PC-3 (cell line): Measurements from ENCODE around the gene CACNA1D. TPM values are rescaled to one million over a fixed set of nuclear protein-coding genes. Genes with fewer than 3 reads are reported as not detected.

Source experiments
- ATAC-seq: fragments of 200-7000 bp; cut with Tn5 transposase; 2 replicates; pipeline ENCODE4 v1.9.1; 2020; ENCODE audit warnings: mild to moderate bottlenecking, moderate library complexity
- BruUV-seq: library from RNA; stranded (reverse); fragments of 400-500 nt; replicated peaks from 2 replicates; lab custom pipeline; 2021; lab: Mats Ljungman, UMichigan
- CTCF ChIA-PET: fragments of 300-600 bp; sonication (Branson Sonifier 250); formaldehyde crosslinking; loops from one replicate; lab custom pipeline; 2022; ENCODE audit warnings: antibody characterized with exemption; lab: Charles Lee
- POLR2A ChIA-PET: fragments of 300-600 bp; sonication (Branson Sonifier 250); formaldehyde crosslinking; loops from one replicate; lab custom pipeline; 2022; ENCODE audit warnings: antibody characterized with exemption; ENCODE audit not compliant: unreplicated experiment; lab: Charles Lee
- DNase-seq: peaks from one replicate; pipeline ENCODE4 v3.0.0-alpha.2; 2015
- H2AFZ ChIP-seq: fragments of 300-600 bp; sonication (generic); 2 replicates; pipeline ENCODE4 v1.6.0; 2016; ENCODE audit warnings: antibody characterized with exemption, low read length
- H3F3A ChIP-seq: fragments of 300-600 bp; sonication (generic); one replicate; pipeline ENCODE4 v1.6.0; 2017; ENCODE audit warnings: antibody characterized with exemption, low read length, control low read depth, mild to moderate bottlenecking; ENCODE audit not compliant: unreplicated experiment
- H3K27ac ChIP-seq: fragments of 300-600 bp; sonication (generic); 2 replicates; pipeline ENCODE4 v1.5.1; 2016; ENCODE audit warnings: mild to moderate bottlenecking, low read length
- H3K27me3 ChIP-seq: fragments of 300-600 bp; sonication (generic); 2 replicates; pipeline ENCODE4 v1.6.1; 2016; ENCODE audit warnings: low read length, mixed read lengths
- H3K36me3 ChIP-seq: fragments of 300-600 bp; sonication (generic); 2 replicates; pipeline ENCODE4 v1.6.1; 2016; ENCODE audit warnings: low read depth, mixed run types, low read length, mixed read lengths
- H3K4me1 ChIP-seq: fragments of 300-600 bp; sonication (generic); 2 replicates; pipeline ENCODE4 v1.5.1; 2016; ENCODE audit warnings: low read length; ENCODE audit not compliant: insufficient read depth
- H3K4me2 ChIP-seq: fragments of 300-600 bp; sonication (generic); 2 replicates; pipeline ENCODE4 v1.6.0; 2016; ENCODE audit warnings: low read length
- H3K4me3 ChIP-seq: fragments of 300-600 bp; sonication (generic); 2 replicates; pipeline ENCODE4 v1.5.1; 2016; ENCODE audit warnings: mild to moderate bottlenecking, low read length, mixed read lengths
- H3K79me2 ChIP-seq: fragments of 300-600 bp; sonication (generic); 2 replicates; pipeline ENCODE4 v1.6.1; 2017; ENCODE audit warnings: low read length, mixed read lengths
- H3K9ac ChIP-seq: fragments of 300-600 bp; sonication (generic); 2 replicates; pipeline ENCODE4 v1.6.0; 2016; ENCODE audit warnings: mild to moderate bottlenecking, low read length
- H3K9me2 ChIP-seq: fragments of 300-600 bp; sonication (generic); replicated peaks from 2 replicates; pipeline ENCODE4 v1.6.1; 2016; ENCODE audit warnings: mixed run types, low read length, mixed read lengths
- H3K9me3 ChIP-seq: fragments of 300-600 bp; sonication (generic); 2 replicates; pipeline ENCODE4 v1.6.1; 2016; ENCODE audit warnings: low read length, mixed read lengths
- H4K20me1 ChIP-seq: fragments of 300-600 bp; sonication (generic); 2 replicates; pipeline ENCODE4 v1.6.1; 2016; ENCODE audit warnings: low read length, mixed read lengths
- CTCF ChIP-seq: fragments of 300-600 bp; sonication (generic); conservative IDR thresholded peaks from 2 replicates; pipeline ENCODE4 v1.5.1; 2017; ENCODE audit warnings: antibody characterized with exemption, low read depth, mild to moderate bottlenecking, low read length
- EZH2 ChIP-seq: fragments of 300-600 bp; sonication (generic); IDR thresholded peaks from one replicate; pipeline ENCODE4 v1.6.1; 2017; ENCODE audit warnings: antibody characterized with exemption, mild to moderate bottlenecking, low read length; ENCODE audit not compliant: unreplicated experiment
- EZH2phosphoT487 ChIP-seq: fragments of 300-600 bp; sonication (generic); IDR thresholded peaks from 2 replicates; pipeline ENCODE4 v1.6.1; 2018; ENCODE audit warnings: mild to moderate bottlenecking, antibody characterized with exemption, low read length, borderline replicate concordance
- intact Hi-C: fragments of 100-400 bp; cut with micrococcal nuclease; formaldehyde crosslinking; loops from 2 replicates; pipeline ENCODE4 v1.9.0; 2023
- total RNA-seq: library from RNA; depleted of rRNA; stranded (reverse); fragments of >200 nt; gene quantifications from 2 replicates; pipeline ENCODE4 v1.2.3, GENCODE V29; 2014

The CACNA1D gene
- total RNA-seq, 1 experiment from 2014 or later = not detected

- no peaks in the 10 kb centered on the region for H3K9me3 ChIP-seq
- DNase-seq (no peak), ATAC-seq (no peak)
- H2AFZ ChIP-seq = no peak overlapping the region
- H3F3A ChIP-seq = no peaks in the 10 kb centered on the region
- H3K4me1 ChIP-seq = no peaks in the 10 kb centered on the region
- POLR2A ChIA-PET = no interaction called here
- H3K9ac ChIP-seq = no peak overlapping the region
- H3K79me2 ChIP-seq = no peaks in the 10 kb centered on the region
- no TSS peak for BruUV-seq
- H3K9me2 ChIP-seq = no peaks in the 10 kb centered on the region
- no peak overlapping the region for H3K4me3 ChIP-seq
- intact Hi-C loops = no loop called here
- CTCF ChIA-PET = no interaction called here
- no peak overlapping the region for H3K27ac ChIP-seq
- no peaks in the 10 kb centered on the region for H3K27me3 ChIP-seq
- TF ChIP-seq EZH2phosphoT487 (no peak), EZH2 (no peak), CTCF (no peak)
- H3K36me3 ChIP-seq = no peaks in the 10 kb centered on the region
- H3K4me2 ChIP-seq = no peak overlapping the region
- no peaks in the 10 kb centered on the region for H4K20me1 ChIP-seq
These were observed 338.7 kb downstream of the CACNA1D start for GRCh38 chr3:53833053-53833645.

- H3K27ac ChIP-seq = no peak overlapping the region
- BruUV-seq = no TSS peak
- H3K4me2 ChIP-seq = no peak overlapping the region
- H3K4me3 ChIP-seq = no peak overlapping the region
- TF ChIP-seq EZH2phosphoT487 (no peak), CTCF (no peak), EZH2 (no peak)
- H3K79me2 ChIP-seq = no peaks in the 10 kb centered on the region
- H3K36me3 ChIP-seq = no peaks in the 10 kb centered on the region
- ChIA-PET POLR2A (no interaction called here), CTCF (no interaction called here)
- H3F3A ChIP-seq = no peaks in the 10 kb centered on the region
- no peak overlapping the region for H3K9ac ChIP-seq
- DNase-seq (no peak), ATAC-seq (no peak)
- H3K9me3 ChIP-seq = no peaks in the 10 kb centered on the region
- H3K4me1 ChIP-seq = no peaks in the 10 kb centered on the region
- H3K27me3 ChIP-seq = no peaks in the 10 kb centered on the region
- no peaks in the 10 kb centered on the region for H4K20me1 ChIP-seq
- intact Hi-C loops = no loop called here
- H2AFZ ChIP-seq = no peak overlapping the region
- no peaks in the 10 kb centered on the region for H3K9me2 ChIP-seq
These were observed 339.3 kb downstream of the CACNA1D start for GRCh38 chr3:53833700-53834099.

GRCh38 chr3:53834429-53835095 is 340.2 kb downstream of the CACNA1D start:
- no peak for ATAC-seq
- BruUV-seq = no TSS peak
- Histone ChIP-seq H3K9ac (no peak overlapping the region), H3F3A (no peaks in the 10 kb centered on the region), H3K9me2 (no peaks in the 10 kb centered on the region), H3K79me2 (no peaks in the 10 kb centered on the region), H3K4me1 (no peaks in the 10 kb centered on the region), H3K4me3 (no peak overlapping the region), H3K36me3 (no peaks in the 10 kb centered on the region), H3K27ac (no peak overlapping the region), H4K20me1 (no peaks in the 10 kb centered on the region), H2AFZ (no peak overlapping the region), H3K27me3 (no peaks in the 10 kb centered on the region), H3K4me2 (no peak overlapping the region), H3K9me3 (no peaks in the 10 kb centered on the region)
- intact Hi-C loops = no loop called here
- DNase-seq = no peak
- CTCF ChIA-PET = no interaction called here
- POLR2A ChIA-PET = no interaction called here
- no peak for TF ChIP-seq EZH2
- TF ChIP-seq EZH2phosphoT487 = no peak
- TF ChIP-seq CTCF = no peak
